ENCODE data around the gene DOCK1. TPM values are rescaled to one million over a fixed set of nuclear protein-coding genes. Genes with fewer than 3 reads are reported as not detected.

DOCK1 gene
- total RNA-seq, 2 donors from 2014 or later = 41.2 to 56.0 TPM

DNA sequence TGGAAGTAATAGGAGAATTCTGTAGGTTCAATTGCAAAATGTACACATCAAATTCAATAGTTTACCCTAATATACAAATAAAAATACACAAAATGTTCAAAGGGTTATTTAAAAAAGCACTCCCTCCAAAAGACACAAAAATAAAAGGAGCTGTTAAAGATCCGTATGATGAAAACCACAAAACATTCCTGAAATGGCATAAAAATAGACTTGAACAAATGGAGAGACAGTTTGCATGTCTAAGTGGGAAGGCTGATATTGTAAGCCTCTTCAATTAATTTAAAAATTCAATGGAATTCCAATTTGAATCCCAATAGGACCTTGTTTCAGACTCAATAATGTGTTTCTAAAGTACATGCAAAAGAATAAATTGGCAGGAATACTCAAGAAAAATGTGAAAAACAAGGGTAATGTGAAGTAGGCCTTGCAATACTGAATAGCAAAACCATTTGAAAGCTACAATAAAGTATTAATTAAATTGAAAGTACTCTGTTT is 329.1 kb downstream of the DOCK1 start:
- no peak overlapping the region for H3K27ac ChIP-seq
- DNase-seq (ENCODE audit: low spot score) = no peak
- no peaks in the 10 kb centered on the region for H3K27me3 ChIP-seq (replicated peaks; ENCODE audit: insufficient read depth)
- no peaks in the 10 kb centered on the region for H3K4me1 ChIP-seq (replicated peaks)
- intact Hi-C loops (cut with DNase I) = no loop called here
- no peaks in the 10 kb centered on the region for H3K36me3 ChIP-seq
- H3K9me3 ChIP-seq = no peaks in the 10 kb centered on the region
- no peak overlapping the region for H3K4me3 ChIP-seq
- no peak for TF ChIP-seq POLR2AphosphoS5 (IDR thresholded peaks at IDR 0.05)
- TF ChIP-seq POLR2A (IDR thresholded peaks at IDR 0.05) = no peak
- TF ChIP-seq, protein P1, sequence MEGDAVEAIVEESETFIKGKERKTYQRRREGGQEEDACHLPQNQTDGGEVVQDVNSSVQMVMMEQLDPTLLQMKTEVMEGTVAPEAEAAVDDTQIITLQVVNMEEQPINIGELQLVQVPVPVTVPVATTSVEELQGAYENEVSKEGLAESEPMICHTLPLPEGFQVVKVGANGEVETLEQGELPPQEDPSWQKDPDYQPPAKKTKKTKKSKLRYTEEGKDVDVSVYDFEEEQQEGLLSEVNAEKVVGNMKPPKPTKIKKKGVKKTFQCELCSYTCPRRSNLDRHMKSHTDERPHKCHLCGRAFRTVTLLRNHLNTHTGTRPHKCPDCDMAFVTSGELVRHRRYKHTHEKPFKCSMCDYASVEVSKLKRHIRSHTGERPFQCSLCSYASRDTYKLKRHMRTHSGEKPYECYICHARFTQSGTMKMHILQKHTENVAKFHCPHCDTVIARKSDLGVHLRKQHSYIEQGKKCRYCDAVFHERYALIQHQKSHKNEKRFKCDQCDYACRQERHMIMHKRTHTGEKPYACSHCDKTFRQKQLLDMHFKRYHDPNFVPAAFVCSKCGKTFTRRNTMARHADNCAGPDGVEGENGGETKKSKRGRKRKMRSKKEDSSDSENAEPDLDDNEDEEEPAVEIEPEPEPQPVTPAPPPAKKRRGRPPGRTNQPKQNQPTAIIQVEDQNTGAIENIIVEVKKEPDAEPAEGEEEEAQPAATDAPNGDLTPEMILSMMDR (IDR thresholded peaks at IDR 0.05) = no peak
- 85% methylated on average over 1 of the region's 1 CpG for WGBS

GRCh38 chr10:127236266-127236665 is 331.0 kb downstream of the DOCK1 start:
- no peaks in the 10 kb centered on the region for H3K27me3 ChIP-seq (replicated peaks; ENCODE audit: insufficient read depth)
- H3K4me1 ChIP-seq (replicated peaks) = no peaks in the 10 kb centered on the region
- DNase-seq (ENCODE audit: low spot score) = no peak
- H3K4me3 ChIP-seq = no peak overlapping the region
- H3K9me3 ChIP-seq = no peaks in the 10 kb centered on the region
- no peak overlapping the region for H3K27ac ChIP-seq
- WGBS = 94% methylated on average over 3 of the region's 3 CpGs
- TF ChIP-seq, protein P1 (IDR thresholded peaks at IDR 0.05) = no peak
- no peak for TF ChIP-seq POLR2AphosphoS5 (IDR thresholded peaks at IDR 0.05)
- TF ChIP-seq POLR2A (IDR thresholded peaks at IDR 0.05) = no peak
- intact Hi-C loops (cut with DNase I) = no loop called here
- no peaks in the 10 kb centered on the region for H3K36me3 ChIP-seq

GRCh38 chr10:127242914-127243313 is 337.7 kb downstream of the DOCK1 start:
- Histone ChIP-seq H3K9me3 (no peaks in the 10 kb centered on the region), H3K4me1 (replicated peaks) (no peaks in the 10 kb centered on the region), H3K36me3 (no peaks in the 10 kb centered on the region), H3K4me3 (no peak overlapping the region), H3K27me3 (replicated peaks; ENCODE audit: insufficient read depth) (no peaks in the 10 kb centered on the region), H3K27ac (no peak overlapping the region)
- TF ChIP-seq, protein P1 (IDR thresholded peaks at IDR 0.05) = no peak
- no peak for TF ChIP-seq POLR2A (IDR thresholded peaks at IDR 0.05)
- no peak for TF ChIP-seq POLR2AphosphoS5 (IDR thresholded peaks at IDR 0.05)
- 58% methylated on average over 3 of the region's 3 CpGs for WGBS
- DNase-seq (ENCODE audit: low spot score) = no peak
- intact Hi-C loops (cut with DNase I) = no loop called here

DNA sequence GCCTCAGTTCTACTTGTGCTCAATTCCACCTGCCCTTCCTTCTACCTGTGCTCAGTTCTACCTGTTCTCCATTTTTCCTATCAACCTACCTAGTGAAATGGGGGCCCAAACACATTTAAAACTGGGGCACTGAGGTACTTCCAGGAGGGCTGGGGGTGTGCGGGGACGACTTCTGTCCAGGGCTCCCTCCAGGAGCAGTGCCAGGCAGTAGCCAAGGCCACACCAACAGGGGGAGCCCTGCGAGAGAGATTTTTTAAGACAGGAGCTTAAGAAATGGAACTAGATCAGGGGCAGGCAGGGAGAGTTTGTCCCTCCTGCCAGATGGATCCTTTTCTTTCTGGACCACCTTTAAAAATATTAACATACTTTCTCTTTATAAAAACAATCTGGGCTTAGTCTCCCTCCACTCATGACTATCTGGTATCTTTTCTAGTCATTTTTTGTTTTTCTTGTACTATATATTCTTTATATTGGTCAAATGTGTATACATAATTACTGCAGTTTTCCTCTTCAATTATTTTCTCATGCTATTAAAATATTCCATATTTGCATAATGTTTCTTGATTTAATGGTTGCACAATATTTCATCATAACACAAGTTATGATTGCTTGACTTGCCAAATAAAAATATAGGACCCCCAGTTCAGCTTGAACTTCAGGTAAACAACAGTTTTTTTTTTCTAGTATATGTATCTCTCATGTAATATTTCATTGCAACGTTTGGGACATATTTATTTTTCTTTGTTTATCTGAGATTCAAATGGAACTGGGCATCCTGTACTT is 338.5 kb downstream of the DOCK1 start:
- TF ChIP-seq POLR2A (IDR thresholded peaks at IDR 0.05) = no peak
- TF ChIP-seq, protein P1 (IDR thresholded peaks at IDR 0.05) = peak in 1 of 4 experiments; percentile 19
- Histone ChIP-seq H3K9me3 (no peaks in the 10 kb centered on the region), H3K4me3 (no peak overlapping the region), H3K27me3 (replicated peaks; ENCODE audit: insufficient read depth) (no peaks in the 10 kb centered on the region), H3K4me1 (replicated peaks) (no peaks in the 10 kb centered on the region), H3K36me3 (no peaks in the 10 kb centered on the region), H3K27ac (no peak overlapping the region)
- no peak for DNase-seq (ENCODE audit: low spot score)
- 53% methylated on average over 4 of the region's 4 CpGs for WGBS
- intact Hi-C loops (cut with DNase I) = no loop called here

DNA sequence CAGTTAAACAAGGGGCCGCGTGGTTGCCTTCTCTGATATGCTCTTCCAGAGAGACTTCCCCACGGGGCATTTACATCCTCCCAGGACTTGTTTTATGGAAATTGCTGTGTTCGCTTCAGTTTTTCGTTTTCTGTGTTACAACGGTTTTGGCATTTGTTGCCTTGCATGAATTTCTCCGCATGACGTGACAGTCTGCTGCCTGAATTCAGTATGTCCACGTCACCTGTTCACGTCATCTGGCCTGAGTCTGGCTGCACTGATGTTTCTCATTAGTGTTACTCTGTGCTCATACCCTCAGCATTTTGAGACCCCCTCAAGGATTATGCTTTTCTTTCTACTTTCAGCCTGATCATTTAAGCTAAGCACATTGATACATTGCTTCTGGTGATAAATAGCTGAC is 340.2 kb downstream of the DOCK1 start:
- Histone ChIP-seq H3K9me3 (no peaks in the 10 kb centered on the region), H3K27ac (no peak overlapping the region), H3K36me3 (no peaks in the 10 kb centered on the region), H3K4me1 (replicated peaks) (no peaks in the 10 kb centered on the region), H3K4me3 (no peak overlapping the region), H3K27me3 (replicated peaks; ENCODE audit: insufficient read depth) (no peaks in the 10 kb centered on the region)
- intact Hi-C loops (cut with DNase I) = no loop called here
- no peak for DNase-seq (ENCODE audit: low spot score)
- 78% methylated on average over 10 of the region's 10 CpGs for WGBS
- TF ChIP-seq POLR2A (IDR thresholded peaks at IDR 0.05) (no peak), POLR2AphosphoS5 (IDR thresholded peaks at IDR 0.05) (no peak)
- TF ChIP-seq, protein P1 (IDR thresholded peaks at IDR 0.05) = no peak
